ENCODE results near the gene LGR4. TPM values are rescaled to one million over a fixed set of nuclear protein-coding genes. Genes with fewer than 3 reads are reported as not detected.

LGR4 gene
- polyA plus RNA-seq, 1 experiment, result 7.6 TPM

DNA sequence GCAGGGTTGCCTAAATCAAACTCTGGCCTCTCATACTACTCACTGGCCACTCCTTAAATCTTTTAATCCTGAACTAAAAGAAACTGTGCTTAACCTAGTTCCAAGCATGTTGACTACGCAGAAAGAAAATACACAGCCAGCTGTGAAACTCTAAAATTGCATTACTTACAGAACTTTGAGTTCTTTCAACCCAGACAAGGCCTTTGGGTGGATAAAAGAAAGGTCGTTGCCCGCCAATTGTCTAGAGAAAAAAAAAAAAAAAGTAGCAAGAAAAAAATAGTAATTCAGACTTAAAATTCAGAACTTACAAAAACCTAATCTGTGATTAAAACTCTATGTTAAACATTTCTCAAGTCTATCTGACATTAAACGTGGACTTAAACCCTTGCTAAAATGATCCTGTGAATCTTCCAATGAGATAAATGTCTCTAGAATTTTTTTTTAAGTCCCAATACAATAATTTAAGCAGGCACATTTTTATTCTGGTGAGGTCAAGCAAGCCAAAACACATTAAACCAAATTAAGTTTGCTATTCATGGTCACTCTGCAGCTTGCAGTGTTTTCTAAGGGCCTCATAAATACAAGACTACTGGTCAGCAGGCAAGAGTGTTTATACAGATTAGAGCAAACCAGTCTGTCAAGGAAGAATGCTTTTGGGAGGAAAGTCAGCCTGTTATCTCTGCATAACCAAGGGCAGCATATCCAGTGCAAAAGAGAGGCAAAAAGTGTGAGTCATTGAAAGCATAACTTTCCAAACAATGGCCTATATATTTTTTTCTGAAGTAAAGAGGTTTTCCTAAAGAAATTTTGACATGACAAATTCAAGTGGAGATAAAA, 80.1 kb downstream of the LGR4 start:
- TF ChIP-seq, protein P1, sequence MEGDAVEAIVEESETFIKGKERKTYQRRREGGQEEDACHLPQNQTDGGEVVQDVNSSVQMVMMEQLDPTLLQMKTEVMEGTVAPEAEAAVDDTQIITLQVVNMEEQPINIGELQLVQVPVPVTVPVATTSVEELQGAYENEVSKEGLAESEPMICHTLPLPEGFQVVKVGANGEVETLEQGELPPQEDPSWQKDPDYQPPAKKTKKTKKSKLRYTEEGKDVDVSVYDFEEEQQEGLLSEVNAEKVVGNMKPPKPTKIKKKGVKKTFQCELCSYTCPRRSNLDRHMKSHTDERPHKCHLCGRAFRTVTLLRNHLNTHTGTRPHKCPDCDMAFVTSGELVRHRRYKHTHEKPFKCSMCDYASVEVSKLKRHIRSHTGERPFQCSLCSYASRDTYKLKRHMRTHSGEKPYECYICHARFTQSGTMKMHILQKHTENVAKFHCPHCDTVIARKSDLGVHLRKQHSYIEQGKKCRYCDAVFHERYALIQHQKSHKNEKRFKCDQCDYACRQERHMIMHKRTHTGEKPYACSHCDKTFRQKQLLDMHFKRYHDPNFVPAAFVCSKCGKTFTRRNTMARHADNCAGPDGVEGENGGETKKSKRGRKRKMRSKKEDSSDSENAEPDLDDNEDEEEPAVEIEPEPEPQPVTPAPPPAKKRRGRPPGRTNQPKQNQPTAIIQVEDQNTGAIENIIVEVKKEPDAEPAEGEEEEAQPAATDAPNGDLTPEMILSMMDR (IDR thresholded peaks at IDR 0.05; ENCODE audit: insufficient read depth, low read depth, low read length), result no peak
- H3K36me3 ChIP-seq (ENCODE audit: control insufficient read depth, insufficient read depth, low read length), result no peaks in the 10 kb centered on the region
- H3K27me3 ChIP-seq (ENCODE audit: control insufficient read depth, insufficient read depth, low read length), result no peaks in the 10 kb centered on the region
- ChIA-PET CTCF (interaction anchor here (1.1 to 1.7 kb wide), 2 partner anchors 29 to 96 kb away, joined by 3 to 4 read pairs; partner anchors contain the start of gene CCDC34), POLR2A (no interaction called here)
- peak; percentile 31 for DNase-seq (ENCODE audit: low read depth)
- no peak overlapping the region for H3K4me3 ChIP-seq (ENCODE audit: low read depth, low read length)

DNA sequence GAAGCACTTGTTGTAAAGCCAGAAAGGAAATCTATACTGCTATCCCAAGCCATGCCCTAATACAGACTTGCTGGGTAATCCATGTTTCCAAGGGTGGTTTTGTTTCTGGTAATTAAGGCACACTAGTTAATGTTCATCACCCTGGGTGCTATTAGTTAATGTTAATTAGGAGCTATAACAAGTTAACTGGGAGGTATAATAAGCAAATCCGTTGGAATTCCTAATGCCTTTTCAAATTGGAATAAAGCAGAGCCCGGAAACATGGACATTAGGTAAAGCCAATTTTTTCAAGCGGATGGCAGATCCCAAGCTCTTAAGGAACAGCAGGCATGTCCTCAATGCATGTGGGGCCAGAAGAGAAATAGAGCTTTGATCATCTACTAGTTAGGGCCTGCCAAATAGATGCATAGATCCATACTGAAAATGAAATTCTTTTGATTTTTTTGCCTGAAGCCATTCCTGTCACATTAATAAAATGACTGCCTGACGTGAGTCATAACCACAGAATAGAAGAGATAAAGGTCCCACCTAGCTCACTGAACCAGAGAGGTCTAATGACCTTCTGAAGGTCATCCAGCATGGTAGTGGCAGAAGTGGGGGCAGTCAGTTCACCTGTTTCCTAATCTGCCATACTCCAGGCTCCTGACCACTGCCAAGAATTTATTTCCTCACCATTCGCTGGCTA, 81.1 kb downstream of the LGR4 start:
- ChIA-PET CTCF (interaction anchor here (0.6 to 1.7 kb wide), 4 partner anchors 28 to 95 kb away, joined by 3 to 4 read pairs (median 4); partner anchors contain the start of gene CCDC34), POLR2A (no interaction called here)
- TF ChIP-seq, protein P1 (IDR thresholded peaks at IDR 0.05; ENCODE audit: insufficient read depth, low read depth, low read length), result no peak
- no peak for DNase-seq (ENCODE audit: low read depth)
- no peaks in the 10 kb centered on the region for H3K27me3 ChIP-seq (ENCODE audit: control insufficient read depth, insufficient read depth, low read length)
- no peak overlapping the region for H3K4me3 ChIP-seq (ENCODE audit: low read depth, low read length)
- no peaks in the 10 kb centered on the region for H3K36me3 ChIP-seq (ENCODE audit: control insufficient read depth, insufficient read depth, low read length)

DNA sequence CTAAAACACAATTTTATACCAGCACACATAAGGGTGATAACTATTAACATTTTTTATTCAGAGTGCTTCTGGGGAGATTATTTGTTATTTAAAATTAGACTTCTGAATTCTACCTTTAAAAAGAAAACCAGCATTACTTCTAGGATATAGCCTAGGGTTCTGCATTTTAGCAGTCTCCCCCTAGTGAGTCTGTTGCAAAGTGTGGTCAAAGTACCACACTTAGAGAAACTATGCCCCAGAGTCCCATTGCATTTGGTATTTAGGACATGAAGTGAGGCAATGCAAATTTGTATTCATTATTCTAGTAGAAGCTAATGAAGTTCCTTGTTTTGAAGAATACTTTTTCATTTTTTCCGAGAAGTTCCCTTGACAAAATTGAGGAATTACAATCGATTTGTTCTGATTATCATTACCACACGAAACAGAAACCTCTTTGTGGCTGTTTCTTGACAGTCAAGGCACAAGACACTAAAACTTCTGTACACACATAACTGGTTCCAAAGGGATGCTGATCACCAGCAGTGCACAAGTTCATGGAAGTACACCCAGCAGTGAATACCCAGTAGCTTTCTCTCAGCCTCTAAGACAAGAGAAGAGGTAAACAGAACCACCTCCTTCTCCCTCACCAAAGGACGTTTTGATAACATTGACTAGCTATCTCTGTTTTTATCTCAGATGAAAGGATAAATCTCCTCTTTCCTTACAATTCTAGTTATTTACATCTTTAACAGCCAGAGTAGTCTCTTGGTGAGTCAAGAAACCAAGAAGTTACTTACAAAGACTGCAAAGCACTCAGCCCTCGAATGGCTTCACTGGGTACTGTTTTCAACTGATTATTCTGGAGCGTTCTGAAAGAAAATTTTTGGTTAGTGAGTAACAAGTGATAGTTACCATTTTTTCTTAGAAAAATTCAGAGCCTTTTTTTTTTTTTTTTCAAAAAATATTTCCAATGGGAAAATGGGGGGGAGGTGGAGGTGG, 82.0 kb downstream of the LGR4 start:
- no peak overlapping the region for H3K4me3 ChIP-seq (ENCODE audit: low read depth, low read length)
- POLR2A ChIA-PET, result no interaction called here
- H3K36me3 ChIP-seq (ENCODE audit: control insufficient read depth, insufficient read depth, low read length), result no peaks in the 10 kb centered on the region
- H3K27me3 ChIP-seq (ENCODE audit: control insufficient read depth, insufficient read depth, low read length), result no peaks in the 10 kb centered on the region
- DNase-seq (ENCODE audit: low read depth), result peak; percentile 70
- CTCF ChIA-PET, result interaction anchor here (1.2 to 1.7 kb wide), 2 partner anchors 27 to 95 kb away, joined by 4 read pairs; partner anchors contain the start of gene CCDC34
- TF ChIP-seq, protein P1 (IDR thresholded peaks at IDR 0.05; ENCODE audit: insufficient read depth, low read depth, low read length), result no peak

DNA sequence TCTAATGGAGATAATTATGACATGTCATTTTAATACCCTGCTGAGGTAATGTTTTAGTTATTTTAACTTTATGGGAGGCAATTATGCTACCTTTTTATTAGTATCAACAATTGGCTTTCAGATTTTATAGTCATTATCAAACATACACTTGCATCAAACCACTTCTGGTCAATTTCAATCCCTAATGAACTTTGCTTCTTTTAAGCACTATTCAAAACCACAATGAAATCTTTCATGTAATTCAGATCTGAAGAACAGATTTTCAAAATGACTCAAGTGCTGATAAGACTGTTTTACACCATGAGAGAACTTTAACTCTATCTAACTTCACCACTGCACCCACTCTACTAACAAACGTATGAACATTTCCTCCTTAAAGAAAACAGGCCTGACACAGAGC, 83.7 kb downstream of the LGR4 start:
- H3K4me3 ChIP-seq (ENCODE audit: low read depth, low read length), result no peak overlapping the region
- TF ChIP-seq, protein P1 (IDR thresholded peaks at IDR 0.05; ENCODE audit: insufficient read depth, low read depth, low read length), result no peak
- ChIA-PET POLR2A (no interaction called here), CTCF (no interaction called here)
- no peaks in the 10 kb centered on the region for H3K27me3 ChIP-seq (ENCODE audit: control insufficient read depth, insufficient read depth, low read length)
- no peaks in the 10 kb centered on the region for H3K36me3 ChIP-seq (ENCODE audit: control insufficient read depth, insufficient read depth, low read length)
- no peak for DNase-seq (ENCODE audit: low read depth)
